SK-N-SH treated with all-trans-retinoic acid at 6 μM for 48 hours (cell line): ENCODE results near the gene EARS2.

ENCODE experiments used
- ARNTL ChIP-seq: fragments of 450-650 bp; formaldehyde crosslinking; IDR thresholded peaks from 2 replicates; pipeline ENCODE4 v1.5.0; 2020; ENCODE audit warnings: low read depth, mild to moderate bottlenecking, moderate library complexity, borderline replicate concordance
- CSDC2 ChIP-seq: fragments of 250-450 bp; sonication (Bioruptor Pico); IDR thresholded peaks from 2 replicates; pipeline ENCODE4 v1.5.0; 2020; ENCODE audit warnings: mild to moderate bottlenecking, moderate library complexity
- CSRNP3 ChIP-seq: fragments of 250-450 bp; sonication (Bioruptor Pico); IDR thresholded peaks from 2 replicates; pipeline ENCODE4 v1.5.1; 2021; ENCODE audit warnings: mild to moderate bottlenecking, moderate library complexity
- GLIS3 ChIP-seq: fragments of 250-450 bp; sonication (Bioruptor Pico); IDR thresholded peaks from 2 replicates; pipeline ENCODE4 v1.5.0; 2020; ENCODE audit warnings: mild to moderate bottlenecking, moderate library complexity
- ISL1 ChIP-seq: fragments of 250-450 bp; sonication (Bioruptor Pico); IDR thresholded peaks from 2 replicates; pipeline ENCODE4 v2.1.2; 2022; ENCODE audit warnings: mild to moderate bottlenecking, moderate library complexity
- OSR1 ChIP-seq: fragments of 250-450 bp; sonication (Bioruptor Pico); IDR thresholded peaks from 2 replicates; pipeline ENCODE4 v1.8.0; 2022; ENCODE audit warnings: moderate library complexity, mild to moderate bottlenecking, inconsistent platforms
- PPARA ChIP-seq: fragments of 250-450 bp; sonication (Bioruptor Pico); IDR thresholded peaks from 2 replicates; pipeline ENCODE4 v1.5.0; 2020; ENCODE audit warnings: mild to moderate bottlenecking, borderline replicate concordance
- RARB ChIP-seq: fragments of 250-450 bp; sonication (Bioruptor Pico); IDR thresholded peaks from 2 replicates; pipeline ENCODE4 v1.8.0; 2021; ENCODE audit warnings: mild to moderate bottlenecking, moderate library complexity
- SNAI2 ChIP-seq: fragments of 250-450 bp; sonication (Bioruptor Pico); IDR thresholded peaks from 2 replicates; pipeline ENCODE4 v1.5.0; 2020; ENCODE audit warnings: mild to moderate bottlenecking, moderate library complexity
- TCF4 ChIP-seq: fragments of 250-450 bp; sonication (Bioruptor Pico); IDR thresholded peaks from 2 replicates; pipeline ENCODE4 v1.8.0; 2021; ENCODE audit warnings: mild to moderate bottlenecking, moderate library complexity, borderline replicate concordance
- TOX ChIP-seq: fragments of 250-450 bp; sonication (Bioruptor Pico); IDR thresholded peaks from 2 replicates; pipeline ENCODE4 v1.8.0; 2021; ENCODE audit warnings: mild to moderate bottlenecking, moderate library complexity, borderline replicate concordance
- TF ChIP-seq, protein P1 (sequence below): fragments of 250-450 bp; sonication (Bioruptor Pico); IDR thresholded peaks from 2 replicates; pipeline ENCODE4 v1.8.0; 2020; ENCODE audit warnings: mild to moderate bottlenecking, moderate library complexity, borderline replicate concordance
- TF ChIP-seq, protein P2 (sequence below): fragments of 250-450 bp; sonication (Bioruptor Pico); IDR thresholded peaks from 2 replicates; pipeline ENCODE4 v1.8.0; 2021; ENCODE audit warnings: low read depth, mild to moderate bottlenecking, moderate library complexity, borderline replicate concordance
- TF ChIP-seq, protein P3 (sequence below): fragments of 250-450 bp; sonication (Bioruptor Pico); IDR thresholded peaks from 2 replicates; pipeline ENCODE4 v1.5.1; 2020; ENCODE audit warnings: low read depth, mild to moderate bottlenecking, moderate library complexity

GRCh38 chr16:23590181-23590580 is 33.0 kb upstream of the EARS2 start:
- TF ChIP-seq SNAI2 (CRISPR knock-in tag): no peak
- TF ChIP-seq ARNTL: no peak
- TF ChIP-seq TOX (CRISPR knock-in tag): no peak
- TF ChIP-seq, protein P1, sequence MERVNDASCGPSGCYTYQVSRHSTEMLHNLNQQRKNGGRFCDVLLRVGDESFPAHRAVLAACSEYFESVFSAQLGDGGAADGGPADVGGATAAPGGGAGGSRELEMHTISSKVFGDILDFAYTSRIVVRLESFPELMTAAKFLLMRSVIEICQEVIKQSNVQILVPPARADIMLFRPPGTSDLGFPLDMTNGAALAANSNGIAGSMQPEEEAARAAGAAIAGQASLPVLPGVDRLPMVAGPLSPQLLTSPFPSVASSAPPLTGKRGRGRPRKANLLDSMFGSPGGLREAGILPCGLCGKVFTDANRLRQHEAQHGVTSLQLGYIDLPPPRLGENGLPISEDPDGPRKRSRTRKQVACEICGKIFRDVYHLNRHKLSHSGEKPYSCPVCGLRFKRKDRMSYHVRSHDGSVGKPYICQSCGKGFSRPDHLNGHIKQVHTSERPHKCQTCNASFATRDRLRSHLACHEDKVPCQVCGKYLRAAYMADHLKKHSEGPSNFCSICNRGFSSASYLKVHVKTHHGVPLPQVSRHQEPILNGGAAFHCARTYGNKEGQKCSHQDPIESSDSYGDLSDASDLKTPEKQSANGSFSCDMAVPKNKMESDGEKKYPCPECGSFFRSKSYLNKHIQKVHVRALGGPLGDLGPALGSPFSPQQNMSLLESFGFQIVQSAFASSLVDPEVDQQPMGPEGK (CRISPR knock-in tag): no peak
- no peak for TF ChIP-seq GLIS3
- TF ChIP-seq, protein P2, sequence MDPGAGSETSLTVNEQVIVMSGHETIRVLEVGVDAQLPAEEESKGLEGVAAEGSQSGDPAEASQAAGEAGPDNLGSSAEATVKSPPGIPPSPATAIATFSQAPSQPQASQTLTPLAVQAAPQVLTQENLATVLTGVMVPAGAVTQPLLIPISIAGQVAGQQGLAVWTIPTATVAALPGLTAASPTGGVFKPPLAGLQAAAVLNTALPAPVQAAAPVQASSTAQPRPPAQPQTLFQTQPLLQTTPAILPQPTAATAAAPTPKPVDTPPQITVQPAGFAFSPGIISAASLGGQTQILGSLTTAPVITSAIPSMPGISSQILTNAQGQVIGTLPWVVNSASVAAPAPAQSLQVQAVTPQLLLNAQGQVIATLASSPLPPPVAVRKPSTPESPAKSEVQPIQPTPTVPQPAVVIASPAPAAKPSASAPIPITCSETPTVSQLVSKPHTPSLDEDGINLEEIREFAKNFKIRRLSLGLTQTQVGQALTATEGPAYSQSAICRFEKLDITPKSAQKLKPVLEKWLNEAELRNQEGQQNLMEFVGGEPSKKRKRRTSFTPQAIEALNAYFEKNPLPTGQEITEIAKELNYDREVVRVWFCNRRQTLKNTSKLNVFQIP: no peak
- TF ChIP-seq TCF4 (CRISPR knock-in tag): no peak
- TF ChIP-seq ISL1 (CRISPR knock-in tag): no peak
- TF ChIP-seq CSRNP3 (CRISPR knock-in tag): no peak
- TF ChIP-seq RARB (CRISPR knock-in tag): no peak
- TF ChIP-seq OSR1 (CRISPR knock-in tag): no peak
- no peak for TF ChIP-seq CSDC2 (CRISPR knock-in tag)
- TF ChIP-seq, protein P3, sequence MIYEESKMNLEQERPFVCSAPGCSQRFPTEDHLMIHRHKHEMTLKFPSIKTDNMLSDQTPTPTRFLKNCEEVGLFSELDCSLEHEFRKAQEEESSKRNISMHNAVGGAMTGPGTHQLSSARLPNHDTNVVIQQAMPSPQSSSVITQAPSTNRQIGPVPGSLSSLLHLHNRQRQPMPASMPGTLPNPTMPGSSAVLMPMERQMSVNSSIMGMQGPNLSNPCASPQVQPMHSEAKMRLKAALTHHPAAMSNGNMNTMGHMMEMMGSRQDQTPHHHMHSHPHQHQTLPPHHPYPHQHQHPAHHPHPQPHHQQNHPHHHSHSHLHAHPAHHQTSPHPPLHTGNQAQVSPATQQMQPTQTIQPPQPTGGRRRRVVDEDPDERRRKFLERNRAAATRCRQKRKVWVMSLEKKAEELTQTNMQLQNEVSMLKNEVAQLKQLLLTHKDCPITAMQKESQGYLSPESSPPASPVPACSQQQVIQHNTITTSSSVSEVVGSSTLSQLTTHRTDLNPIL: no peak
- no peak for TF ChIP-seq PPARA (CRISPR knock-in tag)
